ENCODE results near the gene RABEP2.
A peak's percentile ranks its signal among the peaks of the same experiment; 100 is the strongest.
"Not testable (repeated sequence)": the region's sequence is repeated elsewhere in the genome, so short reads cannot be mapped to it uniquely, and the experiment has no call there.

RABEP2 gene, protein sequence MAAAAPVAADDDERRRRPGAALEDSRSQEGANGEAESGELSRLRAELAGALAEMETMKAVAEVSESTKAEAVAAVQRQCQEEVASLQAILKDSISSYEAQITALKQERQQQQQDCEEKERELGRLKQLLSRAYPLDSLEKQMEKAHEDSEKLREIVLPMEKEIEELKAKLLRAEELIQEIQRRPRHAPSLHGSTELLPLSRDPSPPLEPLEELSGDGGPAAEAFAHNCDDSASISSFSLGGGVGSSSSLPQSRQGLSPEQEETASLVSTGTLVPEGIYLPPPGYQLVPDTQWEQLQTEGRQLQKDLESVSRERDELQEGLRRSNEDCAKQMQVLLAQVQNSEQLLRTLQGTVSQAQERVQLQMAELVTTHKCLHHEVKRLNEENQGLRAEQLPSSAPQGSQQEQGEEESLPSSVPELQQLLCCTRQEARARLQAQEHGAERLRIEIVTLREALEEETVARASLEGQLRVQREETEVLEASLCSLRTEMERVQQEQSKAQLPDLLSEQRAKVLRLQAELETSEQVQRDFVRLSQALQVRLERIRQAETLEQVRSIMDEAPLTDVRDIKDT

DNA sequence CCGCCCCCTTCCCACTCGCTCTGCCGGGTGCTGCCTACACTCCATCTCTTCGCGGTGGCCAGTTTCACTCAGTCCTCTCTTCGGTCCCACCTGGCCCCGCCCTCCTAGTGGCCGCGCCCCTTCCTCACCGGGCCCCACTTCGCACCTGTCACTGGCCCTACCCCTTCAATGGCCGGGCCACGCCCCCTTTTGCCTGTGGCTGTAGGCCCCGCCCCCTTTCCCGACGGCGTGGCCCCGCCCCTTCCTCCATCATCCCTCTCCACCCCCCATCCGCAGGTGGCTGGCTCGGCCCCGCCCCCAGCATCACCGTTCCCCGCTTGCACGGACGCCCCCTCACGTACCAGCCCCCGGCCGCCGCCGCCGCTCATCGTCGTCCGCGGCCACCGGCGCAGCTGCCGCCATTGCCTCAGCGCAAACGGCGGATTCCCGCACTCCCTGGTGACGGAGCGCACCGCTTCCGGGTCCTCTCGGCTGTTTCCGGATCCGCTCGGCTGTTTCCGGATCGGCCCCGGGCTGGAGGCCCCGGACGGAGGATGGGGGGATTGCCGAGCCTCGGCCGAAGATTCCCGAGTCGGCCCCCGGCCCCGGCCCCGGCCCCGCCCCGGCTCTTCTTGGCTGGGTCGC, at the start of gene RABEP2:
RABEP2 (minus strand) TSS at position 477 of the 624 bp plus-strand sequence; CDS start at position 402, 75 bp downstream.
- peak; percentile 98 for DNase-seq

DNA sequence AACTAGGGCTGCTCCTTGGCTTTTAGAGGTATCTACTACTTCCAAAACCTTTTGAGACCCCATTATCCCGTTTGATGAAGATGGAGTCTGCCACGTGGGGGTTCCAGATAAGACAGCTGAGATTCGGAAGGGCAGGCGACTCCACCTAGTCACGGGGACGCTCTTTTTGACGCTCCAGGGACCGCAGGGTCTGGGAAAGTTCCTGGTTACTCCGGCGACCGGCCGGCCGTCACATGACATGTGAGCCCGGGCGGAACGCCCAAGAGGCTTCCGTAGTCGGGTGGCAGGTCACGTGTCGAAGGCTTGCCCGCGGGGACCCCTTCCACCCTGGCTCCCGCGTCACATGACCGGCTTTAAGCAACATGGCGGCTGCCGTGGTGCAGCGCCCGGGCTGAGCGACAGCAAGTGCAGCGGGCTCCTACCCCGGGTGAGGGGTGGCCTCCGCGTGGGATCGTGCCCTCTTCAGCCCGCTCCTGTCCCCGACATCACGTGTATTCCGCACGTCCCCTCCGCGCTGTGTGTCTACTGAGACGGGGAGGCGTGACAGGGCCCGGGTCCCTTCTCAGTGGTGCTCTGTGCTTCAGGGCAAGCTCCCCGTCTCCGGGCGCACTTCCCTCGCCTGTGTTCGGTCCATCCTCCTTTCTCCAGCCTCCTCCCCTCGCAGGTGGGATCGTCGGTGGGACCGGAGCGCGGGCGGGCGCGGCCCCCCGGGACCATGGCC, 49.6 kb upstream of the RABEP2 start, which contains the start of gene SPNS1:
SPNS1 (plus strand) TSS at position 342 of the 721 bp plus-strand sequence; CDS start at position 716, 374 bp downstream.
- DNase-seq: peak; percentile 93

DNA sequence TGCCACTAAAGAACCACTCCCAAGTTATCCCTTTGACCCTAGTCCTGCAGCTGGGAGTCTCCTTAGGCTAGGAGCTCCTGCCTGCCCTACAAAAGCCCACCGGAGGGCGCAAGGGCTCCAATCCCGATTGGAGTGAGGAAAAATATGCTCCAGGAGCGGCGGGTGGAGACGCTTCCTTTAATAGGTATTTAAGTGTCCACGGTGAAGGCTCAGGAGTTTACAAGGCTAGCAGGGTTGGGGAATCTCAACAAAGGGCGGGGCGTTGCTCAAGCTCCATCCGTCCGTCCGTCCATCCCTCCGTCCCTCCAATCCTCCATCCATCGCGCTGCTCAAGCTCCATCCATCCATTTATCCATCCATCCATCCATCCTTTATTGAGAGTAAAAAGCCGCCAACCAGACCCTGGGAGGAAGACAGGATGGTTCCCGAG, 49.0 kb upstream of the RABEP2 start:
- DNase-seq: no peak

DNA sequence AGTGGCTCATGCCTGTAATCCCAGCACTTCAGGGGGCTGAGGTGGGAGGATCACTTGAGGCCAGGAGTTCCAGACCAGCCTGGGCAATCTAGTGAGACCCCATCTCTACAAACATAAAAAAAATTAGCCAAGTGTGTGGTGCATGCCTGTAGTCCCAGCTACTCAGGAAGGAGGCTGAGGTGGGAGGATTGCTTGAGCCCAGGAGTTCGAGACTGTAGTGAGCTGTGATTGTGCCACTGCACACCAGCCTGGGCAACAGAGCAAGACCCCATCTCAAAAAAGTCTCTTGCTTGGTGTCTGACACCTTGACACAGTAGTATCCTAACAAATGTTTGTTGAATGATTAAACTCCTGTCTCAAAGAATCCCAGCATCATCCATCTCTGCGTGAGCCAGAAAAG, 44.7 kb upstream of the RABEP2 start:
- DNase-seq: not testable (repeated sequence)

DNA sequence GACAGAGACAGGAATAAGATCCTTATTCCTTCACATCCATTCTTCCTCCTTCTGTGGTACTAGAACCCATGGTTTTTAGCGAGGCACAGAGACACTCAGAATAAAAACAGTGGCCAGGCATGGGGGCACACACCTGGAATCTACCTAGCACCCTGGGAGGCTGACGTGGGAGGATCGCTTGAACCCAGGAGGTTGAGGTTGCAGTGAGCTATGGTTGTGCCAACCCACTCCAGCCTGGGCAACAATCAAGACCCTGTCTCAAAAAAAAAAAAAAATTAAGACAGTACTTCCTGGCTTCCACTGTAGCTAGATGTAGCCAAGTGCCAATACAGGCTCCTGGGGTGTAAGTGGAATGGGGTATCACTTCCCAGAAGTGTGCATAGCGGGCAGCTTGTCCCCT, 42.1 kb upstream of the RABEP2 start:
- no peak for DNase-seq

DNA sequence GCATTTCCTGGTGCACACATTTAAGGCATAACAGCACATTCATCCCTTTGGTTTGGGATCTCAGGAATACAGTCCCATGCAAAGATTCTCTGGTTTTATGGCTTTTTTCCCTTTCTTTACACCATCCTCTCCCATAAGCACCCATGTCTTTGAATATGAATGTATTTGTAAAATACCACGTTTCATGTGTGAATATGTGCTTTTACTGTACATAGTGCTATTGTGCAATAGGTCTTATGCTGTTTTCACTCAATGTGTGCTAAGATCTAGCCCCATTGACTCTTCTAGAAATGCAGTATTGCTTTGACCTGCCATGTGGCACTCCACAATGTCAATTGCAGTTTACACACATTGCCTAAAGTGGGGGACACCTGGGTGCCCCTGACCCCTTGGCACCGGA, 39.5 kb upstream of the RABEP2 start:
- no peak for DNase-seq

DNA sequence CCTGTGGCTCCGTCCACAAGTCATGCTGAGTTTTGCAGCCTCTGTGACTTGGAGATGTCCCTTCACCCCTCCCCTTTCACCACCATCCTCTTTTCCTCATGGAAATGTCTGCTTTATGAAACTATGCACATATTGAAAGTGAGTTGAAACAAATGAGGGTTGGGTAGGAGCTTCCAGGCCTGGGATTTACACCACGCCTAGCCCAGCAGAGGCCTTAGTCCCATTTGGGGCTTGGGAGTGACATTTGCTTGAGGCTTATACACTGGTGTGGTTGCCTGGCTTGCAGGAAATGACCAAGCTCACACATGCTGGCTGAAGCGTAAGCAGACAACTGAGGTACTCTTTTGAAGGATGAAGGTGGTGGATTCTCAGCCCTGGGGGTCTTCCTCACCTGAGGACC, 39.0 kb upstream of the RABEP2 start:
- no peak for DNase-seq

DNA sequence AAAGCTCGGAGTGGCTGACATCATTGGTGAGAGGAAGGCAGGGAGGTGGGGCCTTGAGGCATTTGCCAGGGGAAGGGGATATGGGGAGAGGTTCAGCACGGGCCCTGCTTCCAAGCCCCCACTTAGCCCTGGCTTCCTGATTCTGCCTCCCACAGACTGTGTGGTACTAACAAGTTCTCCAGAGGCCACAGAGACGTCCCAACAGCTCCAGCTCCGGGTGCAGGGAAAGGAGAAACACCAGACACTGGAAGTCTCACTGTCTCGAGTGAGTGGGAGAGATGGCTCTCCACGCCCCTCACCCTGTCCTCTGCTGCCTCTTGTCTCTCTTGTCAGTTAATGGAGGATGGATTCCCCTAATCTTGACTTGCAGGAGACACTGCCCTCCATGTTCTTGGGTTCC, 33.8 kb upstream of the RABEP2 start:
- DNase-seq: no peak

DNA sequence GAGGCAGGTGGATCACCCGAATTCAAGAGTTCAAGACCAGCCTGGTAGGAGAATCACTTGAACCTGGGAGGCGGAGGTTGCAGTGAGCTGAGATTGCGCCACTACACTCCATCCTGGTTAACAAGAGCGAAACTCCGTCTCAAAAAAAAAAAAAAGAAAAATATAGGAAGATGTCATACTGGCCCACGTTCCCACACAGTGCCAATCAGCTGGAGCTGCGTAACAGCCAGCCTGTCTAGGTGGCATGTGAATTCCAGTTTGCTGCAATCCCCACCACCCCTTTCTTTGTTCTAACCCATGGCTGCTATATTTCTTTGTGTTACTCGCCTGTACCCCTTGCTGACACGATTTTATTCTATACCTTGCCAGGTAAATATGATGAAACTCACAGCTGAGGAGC, 33.2 kb upstream of the RABEP2 start:
- DNase-seq: no peak

DNA sequence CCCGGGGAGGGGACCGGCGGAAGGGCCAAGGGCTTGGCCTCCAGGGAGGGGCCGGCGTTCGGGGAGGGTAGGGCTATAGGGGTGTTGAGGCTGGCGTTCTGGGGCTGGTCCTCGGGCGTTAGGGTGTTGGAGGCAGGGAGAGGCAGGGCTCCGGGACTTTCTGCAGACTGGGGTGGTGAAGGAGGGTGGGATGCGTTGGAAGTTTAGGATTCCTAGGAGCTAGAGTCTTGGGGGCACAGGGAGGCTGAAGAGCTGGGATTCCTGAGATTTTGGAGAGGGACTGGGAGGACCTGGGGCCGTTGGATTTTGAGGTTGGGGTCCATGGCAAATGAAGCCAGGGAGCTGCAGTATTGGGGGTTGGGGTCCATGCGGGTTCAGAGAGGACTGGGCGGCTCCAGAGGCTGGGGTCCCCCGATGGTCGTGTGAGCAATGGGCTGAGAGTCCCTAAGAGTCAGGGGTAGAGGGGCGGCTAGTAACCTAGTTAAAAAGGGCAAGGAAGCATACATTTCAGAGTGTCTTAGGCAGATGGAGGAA, 26.4 kb upstream of the RABEP2 start:
- no peak for DNase-seq

DNA sequence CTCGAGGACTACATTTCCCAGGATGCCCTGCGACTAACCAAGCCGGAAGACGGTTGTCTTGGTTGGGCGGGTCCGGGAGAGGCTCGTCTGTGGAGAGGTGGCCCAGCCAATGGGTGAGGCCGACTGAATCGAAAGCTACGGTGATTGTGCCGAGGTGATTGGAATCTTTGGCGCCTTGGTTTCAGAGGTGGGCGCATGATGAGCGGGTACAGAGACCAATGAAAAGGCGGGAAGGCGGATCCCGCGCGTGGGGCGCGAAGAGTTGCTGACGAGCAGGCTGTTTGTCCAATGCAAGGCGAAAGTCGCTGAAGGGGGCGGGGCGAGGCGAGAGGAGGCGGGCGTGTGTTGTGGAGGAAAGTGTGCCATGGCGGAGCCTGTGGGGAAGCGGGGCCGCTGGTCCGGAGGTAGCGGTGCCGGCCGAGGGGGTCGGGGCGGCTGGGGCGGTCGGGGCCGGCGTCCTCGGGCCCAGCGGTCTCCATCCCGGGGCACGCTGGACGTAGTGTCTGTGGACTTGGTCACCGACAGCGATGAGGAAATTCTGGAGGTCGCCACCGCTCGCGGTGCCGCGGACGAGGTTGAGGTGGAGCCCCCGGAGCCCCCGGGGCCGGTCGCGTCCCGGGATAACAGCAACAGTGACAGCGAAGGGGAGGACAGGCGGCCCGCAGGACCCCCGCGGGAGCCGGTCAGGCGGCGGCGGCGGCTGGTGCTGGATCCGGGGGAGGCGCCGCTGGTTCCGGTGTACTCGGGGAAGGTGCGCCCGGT, 25.8 kb upstream of the RABEP2 start, which contains the start of gene NFATC2IP:
NFATC2IP (plus strand) TSS at position 290 of the 762 bp plus-strand sequence; CDS start at position 365, 75 bp downstream.
- DNase-seq: peak; percentile 100

DNA sequence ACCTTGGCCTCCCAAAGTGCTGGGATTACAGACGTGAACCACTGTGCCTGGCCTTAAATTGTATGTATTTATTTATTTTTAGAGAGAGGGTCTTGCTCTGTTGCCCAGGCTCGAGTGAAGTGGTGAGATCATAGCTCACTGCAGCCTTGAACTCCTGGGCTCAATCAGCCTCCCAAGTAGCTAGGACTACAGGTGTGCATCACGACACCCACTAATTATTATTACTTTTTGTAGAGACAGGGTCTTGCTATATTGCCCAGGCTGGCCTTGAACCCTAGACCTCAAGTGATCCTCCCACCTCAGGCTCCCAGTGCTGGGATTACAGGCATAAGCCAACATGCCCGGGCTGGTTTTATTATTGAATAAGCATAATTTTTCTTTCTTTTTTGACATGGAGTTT, 21.6 kb upstream of the RABEP2 start:
- DNase-seq: no peak

DNA sequence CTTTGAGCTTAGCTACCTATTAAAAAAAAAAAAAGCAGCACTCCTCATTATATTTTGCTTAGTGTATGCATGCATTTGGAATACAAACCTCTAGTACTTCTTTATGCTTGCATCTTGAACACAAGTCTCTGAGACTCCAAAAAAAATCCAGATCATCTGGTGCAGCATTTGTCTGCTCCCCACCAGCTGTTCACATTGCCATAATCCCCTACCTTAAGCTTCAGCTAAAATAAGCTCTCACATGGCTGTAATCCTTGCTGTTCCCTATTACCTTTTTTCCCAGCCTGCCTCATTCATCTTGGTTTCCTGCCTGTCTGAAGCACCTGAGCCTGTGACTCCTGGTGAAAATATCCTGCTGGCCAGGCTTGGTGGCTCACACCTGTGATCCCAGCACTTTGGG, 18.2 kb upstream of the RABEP2 start:
- no peak for DNase-seq

DNA sequence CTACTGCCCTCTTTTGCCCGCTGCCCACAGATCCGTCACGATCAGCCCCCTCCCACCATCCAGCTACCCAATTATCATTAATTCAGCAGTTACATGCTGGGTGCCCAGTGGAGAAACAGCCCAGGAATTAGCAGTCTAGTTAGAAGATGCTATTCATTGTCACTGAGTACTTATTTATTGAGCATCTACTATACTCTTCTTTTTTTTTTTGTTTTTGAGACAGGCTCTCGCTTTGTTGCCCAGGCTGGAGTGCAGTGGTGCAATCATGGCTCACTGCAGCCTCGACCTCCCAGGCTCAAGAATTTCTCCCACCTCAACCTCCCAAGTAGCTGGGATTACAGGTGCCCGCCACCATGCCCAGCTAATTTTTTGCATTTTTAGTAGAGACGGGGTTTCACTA, 14.8 kb upstream of the RABEP2 start:
- DNase-seq: not testable (repeated sequence)

DNA sequence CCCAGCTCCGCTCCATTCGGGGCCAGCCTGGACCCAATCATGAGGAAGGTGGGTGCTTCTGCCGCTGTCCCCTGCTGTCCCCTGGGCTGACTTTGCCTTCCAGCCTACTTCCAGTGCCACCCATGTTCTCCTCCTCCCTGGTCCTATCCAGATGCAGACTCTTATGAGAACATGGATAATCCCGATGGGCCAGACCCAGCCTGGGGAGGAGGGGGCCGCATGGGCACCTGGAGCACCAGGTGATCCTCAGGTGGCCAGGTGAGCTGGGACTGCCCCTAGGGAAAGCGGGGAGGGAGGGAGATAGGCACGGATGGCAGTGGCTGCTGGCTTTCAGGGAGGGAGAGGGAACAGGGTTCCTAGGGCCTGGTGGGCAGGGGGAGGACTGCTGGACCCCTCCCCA, 13.7 kb upstream of the RABEP2 start:
- no peak for DNase-seq

DNA sequence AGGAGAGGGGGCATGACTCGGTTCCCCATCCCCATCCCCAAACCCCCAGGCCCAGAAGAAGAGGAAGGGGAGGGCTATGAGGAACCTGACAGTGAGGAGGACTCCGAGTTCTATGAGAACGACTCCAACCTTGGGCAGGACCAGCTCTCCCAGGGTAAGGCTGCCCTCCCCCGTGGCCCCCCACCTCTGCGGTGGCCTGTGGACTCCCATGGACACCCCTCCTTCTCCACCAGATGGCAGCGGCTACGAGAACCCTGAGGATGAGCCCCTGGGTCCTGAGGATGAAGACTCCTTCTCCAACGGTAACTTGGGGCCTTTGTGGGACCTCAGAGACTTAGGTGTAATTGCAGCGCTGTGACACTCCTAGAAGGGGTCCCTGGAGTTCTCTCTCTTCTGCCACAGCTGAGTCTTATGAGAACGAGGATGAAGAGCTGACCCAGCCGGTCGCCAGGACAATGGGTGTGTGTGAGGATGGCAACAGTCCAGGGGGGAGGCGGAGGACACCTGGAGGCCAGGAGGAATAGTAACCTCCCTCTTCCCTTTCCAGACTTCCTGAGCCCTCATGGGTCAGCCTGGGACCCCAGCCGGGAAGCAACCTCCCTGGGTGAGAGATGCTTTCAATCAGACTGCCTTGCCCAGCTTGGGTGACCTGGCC, 12.3 kb upstream of the RABEP2 start:
- DNase-seq: no peak

DNA sequence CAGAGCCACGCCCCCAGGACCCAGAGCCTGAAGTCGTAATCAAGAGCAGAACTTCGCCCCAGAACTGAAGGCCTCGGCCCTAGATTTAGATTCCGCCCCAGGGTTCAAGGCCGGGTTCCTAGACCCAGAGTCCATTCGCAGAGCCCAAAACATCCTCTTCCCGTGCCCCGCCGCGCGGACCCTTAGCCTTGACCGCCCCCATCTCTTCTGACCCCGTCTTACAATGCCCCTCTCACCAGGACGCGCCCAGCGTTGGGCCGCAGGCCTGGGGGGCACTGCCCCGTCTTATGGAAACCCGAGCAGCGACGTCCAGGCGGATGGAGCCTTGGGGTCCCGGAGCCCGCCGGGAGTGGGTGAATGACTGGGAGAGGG, 11.7 kb upstream of the RABEP2 start:
- no peak for DNase-seq

DNA sequence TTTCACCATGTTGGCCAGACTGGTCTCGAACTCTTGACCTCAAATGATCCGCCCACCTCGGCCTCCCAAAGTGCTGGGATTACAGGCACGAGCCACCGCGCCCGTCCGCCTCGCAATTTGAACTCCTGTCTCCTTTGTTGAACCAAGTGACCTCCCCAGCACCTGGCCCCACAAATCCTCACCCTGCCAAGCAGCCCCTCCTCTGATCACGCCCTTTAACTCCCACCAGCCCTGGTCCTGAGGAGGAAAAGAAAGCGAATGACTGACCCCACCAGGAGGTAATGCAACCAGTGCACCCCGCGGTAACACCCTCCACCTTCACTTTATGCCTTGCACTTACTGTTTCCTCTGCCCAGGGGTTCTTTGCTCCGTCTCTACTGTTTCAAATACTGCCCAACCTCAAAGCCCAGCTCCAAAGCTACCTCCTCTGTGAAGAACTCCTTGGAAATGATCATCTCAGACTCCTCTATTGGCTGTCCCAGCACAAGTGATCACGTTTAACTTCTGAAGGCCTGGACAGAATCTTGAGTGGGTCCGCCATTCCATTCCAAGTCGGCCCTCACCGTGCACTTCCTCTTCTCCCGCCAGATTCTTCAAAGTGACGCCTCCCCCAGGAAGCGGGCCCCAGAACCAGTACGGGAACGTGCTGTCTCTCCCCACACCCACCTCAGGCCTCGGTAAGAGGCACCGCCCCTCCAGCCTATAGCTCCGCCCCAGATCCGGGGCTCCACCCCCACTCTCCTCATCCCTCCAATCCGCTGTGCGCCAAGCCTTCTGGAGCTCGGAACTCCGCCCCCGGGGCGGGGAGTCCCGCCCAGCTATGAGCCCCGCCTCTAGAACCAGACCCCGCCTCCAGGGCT, 11.1 kb upstream of the RABEP2 start:
- DNase-seq: peak; percentile 90

DNA sequence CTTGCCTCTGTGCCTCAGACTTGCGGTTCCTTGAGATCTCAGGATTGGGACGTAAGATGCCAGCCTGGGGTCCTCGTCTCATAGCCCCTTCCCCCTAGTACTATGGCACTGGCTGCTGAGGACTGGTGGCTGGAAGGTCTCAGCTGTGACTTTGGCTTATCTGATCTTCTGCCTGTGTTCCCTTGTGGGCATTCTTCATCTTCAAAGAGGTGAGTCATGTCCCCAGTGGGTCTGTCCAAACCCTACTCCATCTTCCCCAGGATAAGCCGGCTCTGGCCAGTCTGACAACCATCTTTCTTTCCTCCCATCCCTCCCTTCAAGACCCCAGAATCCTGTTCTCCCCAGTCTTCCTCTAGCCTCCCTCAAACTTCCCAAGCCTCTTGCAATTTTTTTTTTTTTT, 10.3 kb upstream of the RABEP2 start:
- DNase-seq: no peak

DNA sequence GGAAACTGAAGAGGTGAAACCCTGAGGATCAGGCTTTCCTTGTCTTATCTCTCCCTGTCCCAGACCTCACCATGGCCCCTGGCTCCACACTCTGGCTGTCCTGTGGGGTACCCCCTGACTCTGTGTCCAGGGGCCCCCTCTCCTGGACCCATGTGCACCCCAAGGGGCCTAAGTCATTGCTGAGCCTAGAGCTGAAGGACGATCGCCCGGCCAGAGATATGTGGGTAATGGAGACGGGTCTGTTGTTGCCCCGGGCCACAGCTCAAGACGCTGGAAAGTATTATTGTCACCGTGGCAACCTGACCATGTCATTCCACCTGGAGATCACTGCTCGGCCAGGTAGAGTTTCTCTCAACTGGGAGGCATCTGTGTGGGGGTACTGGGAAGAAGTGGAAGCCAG, 8.1 kb upstream of the RABEP2 start:
- no peak for DNase-seq

All from activated CD4-positive, CD25-positive, alpha-beta regulatory T cell treated with anti-CD3 and anti-CD28 coated beads, Interleukin-2, amount 50 U/mL, for 72 hours (primary cell).